Karpas-422 (cell line): ENCODE measurements around the gene SCP2. TPM values are rescaled to one million over a fixed set of nuclear protein-coding genes. Genes with fewer than 3 reads are reported as not detected.

ENCODE experiments used
- DNase-seq: peaks from one replicate; pipeline ENCODE4 v3.0.0-alpha.2; 2015
- H2AFZ ChIP-seq: fragments of 200-600 bp; sonication (generic); 2 replicates; pipeline ENCODE4 v1.6.1; 2014; ENCODE audit warnings: antibody characterized with exemption, low read length, mixed read lengths
- H3K27ac ChIP-seq: fragments of 200-600 bp; sonication (generic); 2 replicates; pipeline ENCODE4 v1.5.1; 2014; ENCODE audit warnings: mild to moderate bottlenecking, low read length, moderate library complexity
- H3K27me3 ChIP-seq: fragments of 200-600 bp; sonication (generic); 2 replicates; pipeline ENCODE4 v1.6.1; 2014; ENCODE audit warnings: low read length, mixed read lengths
- H3K36me3 ChIP-seq: fragments of 200-600 bp; sonication (generic); 2 replicates; pipeline ENCODE4 v1.6.1; 2014; ENCODE audit warnings: low read length, mixed read lengths; ENCODE audit not compliant: insufficient read depth
- H3K4me1 ChIP-seq: fragments of 200-600 bp; sonication (generic); 2 replicates; pipeline ENCODE4 v1.6.1; 2014; ENCODE audit warnings: mild to moderate bottlenecking, low read length, mixed read lengths
- H3K4me2 ChIP-seq: fragments of 200-600 bp; sonication (generic); 2 replicates; pipeline ENCODE4 v1.6.1; 2014; ENCODE audit warnings: low read length, low read depth, mild to moderate bottlenecking; ENCODE audit not compliant: poor library complexity, severe bottlenecking
- H3K4me3 ChIP-seq: fragments of 200-600 bp; sonication (generic); 2 replicates; pipeline ENCODE4 v1.5.1; 2014; ENCODE audit warnings: mild to moderate bottlenecking, antibody characterized with exemption, low read length, mixed read lengths
- H3K79me2 ChIP-seq: fragments of 200-600 bp; sonication (generic); 2 replicates; pipeline ENCODE4 v1.6.1; 2014; ENCODE audit warnings: mild to moderate bottlenecking, low read length, mixed read lengths
- H3K9ac ChIP-seq: fragments of 200-600 bp; sonication (generic); 2 replicates; pipeline ENCODE4 v1.6.0; 2014; ENCODE audit warnings: low read length
- H3K9me2 ChIP-seq: fragments of 200-600 bp; sonication (generic), shearing (Covaris generic); replicated peaks from 2 replicates; pipeline ENCODE4 v1.6.0; 2014; ENCODE audit warnings: mild to moderate bottlenecking, low read length, moderate library complexity; ENCODE audit not compliant: insufficient read depth
- H3K9me3 ChIP-seq: fragments of 300-700, 200-600 bp; sonication (generic); 2 replicates; pipeline ENCODE4 v1.6.1; 2014; ENCODE audit warnings: low read length, mixed read lengths
- H4K20me1 ChIP-seq: fragments of 200-600 bp; sonication (generic); 2 replicates; pipeline ENCODE4 v1.6.1; 2014; ENCODE audit warnings: mild to moderate bottlenecking, antibody characterized with exemption, low read length, low read depth; ENCODE audit not compliant: insufficient read depth
- total RNA-seq: library from RNA; depleted of rRNA; stranded (reverse); fragments of >200 nt; shearing (Covaris generic); gene quantifications from 2 replicates; pipeline ENCODE4 v1.2.3, GENCODE V29; 2014; ENCODE audit warnings: low replicate concordance; rRNA removed

SCP2 gene
- 81.3 and 146 TPM in 2 replicates for total RNA-seq

GRCh38 chr1:52927212-52928014, at the start of gene SCP2:
Gene SCP2, plus strand, starts transcription at chr1:52927276. Its CDS starts 121 bp downstream, at chr1:52927397.
- H3K27me3 ChIP-seq: no peaks in the 10 kb centered on the region
- no peak within 1 kb of the TSS for H3K4me3 ChIP-seq
- H3K4me1 ChIP-seq: no peaks in the 10 kb centered on the region
- H3K36me3 ChIP-seq: no peaks in the 10 kb centered on the region
- H3K9ac ChIP-seq: no peak within 1 kb of the TSS
- no peaks in the 10 kb centered on the region for H4K20me1 ChIP-seq
- H3K4me2 ChIP-seq: no peak within 1 kb of the TSS
- DNase-seq: no peak
- no peaks in the 10 kb centered on the region for H3K9me2 ChIP-seq
- no peaks in the 10 kb centered on the region for H3K9me3 ChIP-seq
- H3K27ac ChIP-seq: no peak within 1 kb of the TSS
- no peak within 1 kb of the TSS for H2AFZ ChIP-seq
- no peaks in the 10 kb centered on the region for H3K79me2 ChIP-seq

- no peaks in the 10 kb centered on the region for H3K27me3 ChIP-seq
- no peaks in the 10 kb centered on the region for H3K9me3 ChIP-seq
These were observed 49.5 kb upstream of the SCP2 start for GRCh38 chr1:52877554-52877953.

GRCh38 chr1:52880206-52880605, 46.9 kb upstream of the SCP2 start:
- Histone ChIP-seq H3K27me3 (no peaks in the 10 kb centered on the region), H3K9ac (no peak overlapping the region), H3K4me3 (no peak overlapping the region), H4K20me1 (no peaks in the 10 kb centered on the region), H3K9me2 (no peaks in the 10 kb centered on the region), H3K4me2 (no peak overlapping the region), H2AFZ (no peak overlapping the region), H3K4me1 (no peaks in the 10 kb centered on the region), H3K27ac (no peak overlapping the region), H3K79me2 (no peaks in the 10 kb centered on the region), H3K9me3 (no peaks in the 10 kb centered on the region), H3K36me3 (no peaks in the 10 kb centered on the region)
- no peak for DNase-seq

More at GRCh38 chr1:52877554-52877953, 49.5 kb upstream of the SCP2 start:
- Histone ChIP-seq H3K79me2 (no peaks in the 10 kb centered on the region), H2AFZ (no peak overlapping the region), H3K4me2 (no peak overlapping the region), H3K4me1 (no peaks in the 10 kb centered on the region), H4K20me1 (no peaks in the 10 kb centered on the region), H3K4me3 (no peak overlapping the region), H3K9ac (no peak overlapping the region), H3K9me2 (no peaks in the 10 kb centered on the region), H3K27ac (no peak overlapping the region), H3K36me3 (no peaks in the 10 kb centered on the region)
- no peak for DNase-seq

GRCh38 chr1:52887483-52887882, 39.6 kb upstream of the SCP2 start:
- Histone ChIP-seq H4K20me1 (no peaks in the 10 kb centered on the region), H3K4me2 (no peak overlapping the region), H3K9me2 (no peaks in the 10 kb centered on the region), H3K79me2 (no peaks in the 10 kb centered on the region), H2AFZ (no peak overlapping the region), H3K4me1 (no peaks in the 10 kb centered on the region), H3K27me3 (no peaks in the 10 kb centered on the region), H3K4me3 (no peak overlapping the region), H3K36me3 (no peaks in the 10 kb centered on the region), H3K9me3 (no peaks in the 10 kb centered on the region), H3K27ac (no peak overlapping the region), H3K9ac (no peak overlapping the region)
- no peak for DNase-seq

GRCh38 chr1:52892424-52893215, 34.5 kb upstream of the SCP2 start:
- Histone ChIP-seq H3K36me3 (no peaks in the 10 kb centered on the region), H3K27me3 (no peaks in the 10 kb centered on the region), H3K4me2 (no peak overlapping the region), H4K20me1 (no peaks in the 10 kb centered on the region), H3K4me1 (no peaks in the 10 kb centered on the region), H3K4me3 (no peak overlapping the region), H3K9ac (no peak overlapping the region), H2AFZ (no peak overlapping the region), H3K27ac (no peak overlapping the region), H3K9me3 (no peaks in the 10 kb centered on the region), H3K9me2 (no peaks in the 10 kb centered on the region), H3K79me2 (no peaks in the 10 kb centered on the region)
- no peak for DNase-seq

GRCh38 chr1:52899445-52899894, 27.6 kb upstream of the SCP2 start:
- H3K4me2 ChIP-seq: no peak overlapping the region
- H3K36me3 ChIP-seq: no peaks in the 10 kb centered on the region
- H3K27ac ChIP-seq: no peak overlapping the region
- no peaks in the 10 kb centered on the region for H3K4me1 ChIP-seq
- H3K4me3 ChIP-seq: no peak overlapping the region
- no peaks in the 10 kb centered on the region for H3K27me3 ChIP-seq
- no peak for DNase-seq
- no peak overlapping the region for H2AFZ ChIP-seq
- no peaks in the 10 kb centered on the region for H3K9me2 ChIP-seq
- no peaks in the 10 kb centered on the region for H3K79me2 ChIP-seq
- H4K20me1 ChIP-seq: no peaks in the 10 kb centered on the region
- H3K9ac ChIP-seq: no peak overlapping the region
- H3K9me3 ChIP-seq: no peaks in the 10 kb centered on the region

- H3K4me3 ChIP-seq: no peak overlapping the region
- no peak overlapping the region for H2AFZ ChIP-seq
- H4K20me1 ChIP-seq: no peaks in the 10 kb centered on the region
- no peak overlapping the region for H3K27ac ChIP-seq
- DNase-seq: no peak
- H3K4me2 ChIP-seq: no peak overlapping the region
- no peaks in the 10 kb centered on the region for H3K9me3 ChIP-seq
- no peak overlapping the region for H3K9ac ChIP-seq
- no peaks in the 10 kb centered on the region for H3K27me3 ChIP-seq
- H3K79me2 ChIP-seq: no peaks in the 10 kb centered on the region
- no peaks in the 10 kb centered on the region for H3K4me1 ChIP-seq
- H3K9me2 ChIP-seq: no peaks in the 10 kb centered on the region
- H3K36me3 ChIP-seq: no peaks in the 10 kb centered on the region
These were observed 26.7 kb upstream of the SCP2 start for GRCh38 chr1:52900402-52900801.

GRCh38 chr1:52901384-52901783, 25.7 kb upstream of the SCP2 start:
- H3K4me3 ChIP-seq: no peak overlapping the region
- no peaks in the 10 kb centered on the region for H3K27me3 ChIP-seq
- H3K9me2 ChIP-seq: no peaks in the 10 kb centered on the region
- H3K9ac ChIP-seq: no peak overlapping the region
- no peaks in the 10 kb centered on the region for H3K36me3 ChIP-seq
- DNase-seq: no peak
- H3K4me1 ChIP-seq: no peaks in the 10 kb centered on the region
- no peaks in the 10 kb centered on the region for H3K9me3 ChIP-seq
- H3K27ac ChIP-seq: no peak overlapping the region
- no peaks in the 10 kb centered on the region for H4K20me1 ChIP-seq
- no peak overlapping the region for H3K4me2 ChIP-seq
- H3K79me2 ChIP-seq: no peaks in the 10 kb centered on the region
- H2AFZ ChIP-seq: no peak overlapping the region
